Cardiac muscle cell (in vitro differentiated cells and primary cell): ENCODE results near the gene DPH1. TPM values are rescaled to one million over a fixed set of nuclear protein-coding genes. Genes with fewer than 3 reads are reported as not detected.
A peak's percentile ranks its signal among the peaks of the same experiment; 100 is the strongest.
"Not testable (repeated sequence)": the region's sequence is repeated elsewhere in the genome, so short reads cannot be mapped to it uniquely, and the experiment has no call there.

Experiments
- DNase-seq, 2 donors: peaks; one replicate each; pipeline versions ENCODE4 v3.0.0 to v3.0.0-alpha.2; 2010 to 2017; ENCODE audit warnings: low read depth in 1 of 2, low spot score in 1 of 2
- H3K27ac ChIP-seq: fragments of 200-600 bp; sonication (generic); 2 replicates; pipeline ENCODE4 v1.5.1; 2016
- H3K27me3 ChIP-seq: fragments of 200-600 bp; sonication (generic); 2 replicates; pipeline ENCODE4 v1.6.0; 2016; ENCODE audit warnings: control low read depth
- H3K36me3 ChIP-seq: fragments of 200-600 bp; sonication (generic); 2 replicates; pipeline ENCODE4 v1.5.1; 2016; ENCODE audit warnings: control low read depth
- H3K4me1 ChIP-seq: fragments of 200-600 bp; sonication (generic); 2 replicates; pipeline ENCODE4 v1.8.1; 2017; ENCODE audit warnings: low read depth, mild to moderate bottlenecking, mixed run types
- H3K4me3 ChIP-seq: fragments of 200-600 bp; sonication (generic); 2 replicates; pipeline ENCODE4 v1.5.1; 2016; ENCODE audit warnings: mild to moderate bottlenecking
- H3K9me3 ChIP-seq: fragments of 200-600 bp; sonication (generic); 2 replicates; pipeline ENCODE4 v1.5.1; 2017; ENCODE audit warnings: low read depth, mild to moderate bottlenecking, control low read depth
- polyA plus RNA-seq: library from polyadenylated mRNA; unstranded; fragments of >200 nt; fragmentation: Nextera tagmentation; extraction: Ambion mirVana; gene quantifications from 2 replicates; pipeline ENCODE4 v1.2.1, GENCODE V29; 2016
- total RNA-seq: library from RNA; depleted of rRNA; stranded (reverse); fragments of >200 nt; gene quantifications from 2 replicates; pipeline ENCODE4 v1.2.3, GENCODE V29; 2016
- TF ChIP-seq, protein P1 (sequence below): IDR thresholded peaks from 2 replicates; pipeline ENCODE4 v1.5.1; 2012; ENCODE audit warnings: low read depth, mild to moderate bottlenecking, low read length

The DPH1 gene
- 43.2 and 88.6 TPM in 2 replicates for total RNA-seq
- 59.5 and 94.5 TPM in 2 replicates for polyA plus RNA-seq

DNA sequence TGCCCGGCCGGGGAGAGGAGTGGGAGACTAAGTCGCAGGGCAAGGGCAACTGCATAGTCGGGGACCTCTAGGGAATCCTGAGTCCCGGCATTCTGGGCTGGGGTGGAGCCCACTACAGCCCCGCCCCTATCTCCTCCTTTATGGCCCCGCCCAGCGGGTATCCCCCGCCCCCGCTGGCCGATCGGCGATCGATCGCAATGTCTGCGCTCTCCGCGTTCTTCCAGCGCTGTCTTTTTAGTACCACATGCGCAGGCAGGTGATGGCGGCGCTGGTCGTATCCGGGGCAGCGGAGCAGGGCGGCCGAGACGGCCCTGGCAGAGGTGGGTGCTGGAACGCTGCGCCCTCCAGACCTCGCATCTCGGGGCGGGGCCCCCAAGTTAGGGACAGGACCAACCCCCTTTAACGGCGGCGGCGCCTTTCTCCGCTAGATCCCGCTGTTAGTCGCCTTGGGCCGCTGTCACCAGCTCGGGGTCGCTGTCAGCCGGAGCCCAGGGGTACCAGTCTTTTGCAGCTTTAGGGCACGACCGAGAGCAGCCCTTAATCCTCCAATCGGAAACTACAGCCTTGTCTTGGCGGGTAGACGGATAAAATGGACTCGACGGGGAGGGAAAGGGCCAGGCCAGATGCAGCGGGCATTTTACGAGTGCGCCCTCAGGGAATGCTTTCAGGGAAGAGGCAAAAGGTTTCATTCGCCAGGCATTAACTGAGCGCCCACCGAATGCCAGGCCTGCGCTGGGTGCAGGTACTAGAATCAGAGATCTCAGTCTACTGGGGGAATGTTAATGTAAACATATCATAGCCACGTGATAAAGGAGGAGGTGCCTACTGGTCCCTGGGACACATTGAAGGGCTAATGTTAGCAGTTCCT is at the start of gene DPH1:
TSS of gene DPH1 (plus strand) at position 243 of the 868 bp plus-strand sequence. CDS start at position 260, 17 bp downstream.
- Histone ChIP-seq H3K4me3 (peak within 1 kb of the TSS; percentile 79), H3K9me3 (no peaks in the 10 kb centered on the region), H3K27ac (peak within 1 kb of the TSS; percentile 64), H3K36me3 (no peaks in the 10 kb centered on the region), H3K27me3 (no peaks in the 10 kb centered on the region), H3K4me1 (peaks cover 5% of the 10 kb centered on the region)
- TF ChIP-seq, protein P1, sequence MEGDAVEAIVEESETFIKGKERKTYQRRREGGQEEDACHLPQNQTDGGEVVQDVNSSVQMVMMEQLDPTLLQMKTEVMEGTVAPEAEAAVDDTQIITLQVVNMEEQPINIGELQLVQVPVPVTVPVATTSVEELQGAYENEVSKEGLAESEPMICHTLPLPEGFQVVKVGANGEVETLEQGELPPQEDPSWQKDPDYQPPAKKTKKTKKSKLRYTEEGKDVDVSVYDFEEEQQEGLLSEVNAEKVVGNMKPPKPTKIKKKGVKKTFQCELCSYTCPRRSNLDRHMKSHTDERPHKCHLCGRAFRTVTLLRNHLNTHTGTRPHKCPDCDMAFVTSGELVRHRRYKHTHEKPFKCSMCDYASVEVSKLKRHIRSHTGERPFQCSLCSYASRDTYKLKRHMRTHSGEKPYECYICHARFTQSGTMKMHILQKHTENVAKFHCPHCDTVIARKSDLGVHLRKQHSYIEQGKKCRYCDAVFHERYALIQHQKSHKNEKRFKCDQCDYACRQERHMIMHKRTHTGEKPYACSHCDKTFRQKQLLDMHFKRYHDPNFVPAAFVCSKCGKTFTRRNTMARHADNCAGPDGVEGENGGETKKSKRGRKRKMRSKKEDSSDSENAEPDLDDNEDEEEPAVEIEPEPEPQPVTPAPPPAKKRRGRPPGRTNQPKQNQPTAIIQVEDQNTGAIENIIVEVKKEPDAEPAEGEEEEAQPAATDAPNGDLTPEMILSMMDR: no peak
- DNase-seq: peak; percentile 92 to 95

DNA sequence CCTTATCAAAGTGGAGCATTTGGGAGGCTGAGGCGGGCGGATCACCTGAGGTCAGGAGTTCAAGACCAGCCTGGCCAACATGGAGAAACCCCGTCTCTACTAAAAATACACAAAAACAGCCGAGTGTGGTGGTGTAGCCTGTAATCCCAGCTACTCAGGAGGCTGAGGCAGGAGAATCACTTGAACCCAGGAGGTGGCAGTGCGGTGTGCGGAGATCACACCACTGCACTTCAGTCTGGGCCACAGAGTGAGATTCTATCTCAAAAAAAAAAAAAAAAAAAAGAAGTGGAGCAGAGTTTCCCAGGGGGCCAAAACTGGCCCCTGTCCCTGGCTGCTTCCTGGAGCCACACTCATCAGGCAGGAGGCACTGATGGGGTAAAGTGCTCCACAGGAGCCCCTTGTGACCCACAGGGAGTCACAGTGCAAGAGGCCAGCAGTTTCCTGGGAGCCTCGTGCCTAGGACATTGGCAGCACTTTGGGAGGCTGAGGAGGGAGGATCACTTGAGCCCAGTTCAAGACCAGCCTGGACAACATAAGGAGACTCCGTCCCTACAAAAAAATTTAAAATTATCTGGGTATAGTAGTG is 49.2 kb upstream of the DPH1 start:
- H3K4me3 ChIP-seq: no peak overlapping the region
- H3K4me1 ChIP-seq: peaks cover 26% of the 10 kb centered on the region
- no peak overlapping the region for H3K27ac ChIP-seq

DNA sequence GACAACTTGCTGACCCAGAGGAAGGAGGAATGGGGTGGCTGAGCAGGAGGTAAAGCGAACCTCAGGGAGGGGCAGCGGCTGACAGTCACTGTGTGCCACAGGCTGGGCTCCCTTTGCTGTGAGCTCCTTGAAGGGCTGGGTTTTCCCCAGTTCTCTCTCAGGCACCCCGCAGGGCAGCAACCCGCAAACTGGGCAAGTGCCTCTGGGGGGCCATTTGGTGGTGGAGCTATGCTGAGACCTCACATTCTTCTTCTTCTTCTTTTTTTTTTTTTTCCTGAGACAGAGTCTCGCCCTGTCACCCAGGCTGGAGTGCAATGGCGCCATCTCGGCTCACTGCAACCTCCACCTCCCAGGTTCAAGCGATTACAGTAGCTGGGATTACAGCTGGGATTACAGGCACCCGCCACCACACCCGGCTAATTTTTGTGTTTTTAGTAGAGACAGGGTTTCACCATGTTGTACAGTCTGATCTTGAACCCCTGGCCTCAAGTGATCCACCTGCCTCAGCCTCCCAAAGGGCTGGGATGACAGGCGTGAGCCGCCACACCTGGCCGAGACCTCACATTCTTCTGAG is 47.1 kb upstream of the DPH1 start:
- not testable (repeated sequence) for H3K27me3 ChIP-seq, H3K27ac ChIP-seq, H3K4me3 ChIP-seq, DNase-seq, H3K36me3 ChIP-seq, H3K9me3 ChIP-seq
- H3K4me1 ChIP-seq: peaks cover 25% of the 10 kb centered on the region

More for the DNA sequence above, 49.2 kb upstream of the DPH1 start:
- no peaks in the 10 kb centered on the region for H3K36me3 ChIP-seq
- no peaks in the 10 kb centered on the region for H3K27me3 ChIP-seq
- no peaks in the 10 kb centered on the region for H3K9me3 ChIP-seq
- no peak for DNase-seq
- TF ChIP-seq, protein P1: no peak

DNA sequence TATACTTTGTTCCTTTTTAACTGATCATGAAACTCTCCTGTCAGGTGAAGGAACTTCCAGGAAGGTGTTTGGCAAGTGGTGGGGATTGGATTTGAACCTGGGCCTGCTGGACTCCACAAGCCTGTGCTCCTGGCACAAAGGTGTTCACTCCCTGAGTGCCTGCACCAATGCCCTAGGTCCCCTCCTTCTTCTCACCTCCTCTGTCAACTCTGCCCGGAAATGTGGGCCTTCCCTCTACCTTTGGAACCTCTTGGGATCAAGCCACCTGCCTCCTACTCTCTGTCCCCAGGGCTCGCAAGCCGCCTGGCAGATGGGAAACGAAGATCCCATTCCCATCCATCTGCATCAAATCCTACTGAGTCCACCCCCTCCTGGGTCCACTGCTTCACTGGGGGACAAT is 44.9 kb upstream of the DPH1 start:
- DNase-seq: no peak

DNA sequence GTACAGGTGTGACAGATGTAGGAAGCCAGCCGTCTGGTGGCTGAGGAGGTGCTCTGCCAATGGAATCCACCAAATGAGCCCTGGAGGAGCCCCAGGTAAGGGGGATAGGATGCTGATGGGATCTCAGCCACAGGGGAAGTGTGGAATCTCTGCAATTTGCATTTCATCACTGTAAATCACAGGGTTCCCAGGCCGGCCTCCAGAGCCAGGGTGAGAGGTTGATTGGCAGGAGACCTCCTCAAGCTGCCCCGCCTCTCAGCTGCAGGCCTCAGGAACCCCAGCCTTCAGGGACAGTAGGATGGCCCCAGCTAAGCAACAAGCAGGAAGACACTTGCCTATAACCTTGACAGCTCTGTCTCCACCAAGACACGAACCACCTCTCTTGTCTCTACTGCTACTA is 44.3 kb upstream of the DPH1 start:
- Histone ChIP-seq H3K27me3 (no peaks in the 10 kb centered on the region), H3K27ac (peak overlapping the region; percentile 73), H3K36me3 (no peaks in the 10 kb centered on the region), H3K4me1 (peaks cover 20% of the 10 kb centered on the region), H3K4me3 (no peak overlapping the region), H3K9me3 (no peaks in the 10 kb centered on the region)
- TF ChIP-seq, protein P1: no peak
- peak in 1 of 2 donors; percentile 44 for DNase-seq

More for the DNA sequence above, 44.9 kb upstream of the DPH1 start:
- H3K36me3 ChIP-seq: no peaks in the 10 kb centered on the region
- TF ChIP-seq, protein P1: no peak
- H3K9me3 ChIP-seq: no peaks in the 10 kb centered on the region
- H3K4me3 ChIP-seq: no peak overlapping the region
- H3K27me3 ChIP-seq: no peaks in the 10 kb centered on the region
- no peak overlapping the region for H3K27ac ChIP-seq
- H3K4me1 ChIP-seq: peaks cover 20% of the 10 kb centered on the region
